Omental fat pad (tissue), 4 donors: ENCODE data around the gene GET3. TPM values are rescaled to one million over a fixed set of nuclear protein-coding genes. Genes with fewer than 3 reads are reported as not detected.

Source experiments
- ATAC-seq: fragments of 150-250 bp; one replicate; pipeline ENCODE4 v1.9.1; 2016; ENCODE audit warnings: mild to moderate bottlenecking, moderate library complexity; ENCODE audit not compliant: low FRiP score
- DNase-seq: peaks from one replicate; pipeline ENCODE4 v3.0.0-alpha.2; 2019; ENCODE audit warnings: low spot score
- CTCF ChIP-seq, 3 donors: fragments of 450-650 bp; IDR thresholded peaks; one replicate each; pipeline ENCODE4 v1.5.1; 2016 to 2017; ENCODE audit warnings: antibody characterized with exemption in 3 of 3, mild to moderate bottlenecking in 3 of 3, moderate library complexity in 2 of 3
- total RNA-seq, 4 donors: library from RNA; depleted of rRNA; stranded (reverse); fragments of >200 nt; gene quantifications; one replicate each; pipeline ENCODE4 v1.1.0, GENCODE V29; 2016

The GET3 gene
- total RNA-seq, 4 donors from 2014 or later = 36.6 to 55.4 (median 48.9) TPM

DNA sequence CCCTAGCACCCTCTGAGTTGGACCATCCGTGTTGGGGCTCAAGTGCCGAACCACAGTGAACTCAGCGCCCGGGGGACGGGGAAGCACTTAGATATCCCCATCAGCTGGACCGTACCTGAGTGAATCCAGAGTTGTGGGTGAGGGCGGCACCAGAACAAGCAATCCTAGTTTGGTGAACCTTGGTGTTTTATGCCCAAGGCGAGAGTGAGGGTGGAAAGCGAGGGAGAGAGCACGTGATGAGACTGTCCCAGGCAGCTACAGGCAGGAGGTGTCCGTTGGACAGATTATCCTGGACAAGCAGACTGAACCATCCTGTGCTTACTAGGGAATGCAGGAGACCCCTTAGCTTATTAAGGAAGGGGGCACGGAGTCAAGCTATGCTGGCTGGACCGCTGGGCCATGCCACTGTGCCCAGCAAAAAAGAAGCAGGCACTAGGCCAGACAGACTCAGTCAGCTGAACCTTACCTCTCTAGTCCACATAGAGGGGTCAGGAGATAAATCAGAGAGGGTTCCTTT lies 596 bp downstream of the GET3 start:
- TF ChIP-seq CTCF (IDR thresholded peaks at IDR 0.05) = no peak
- DNase-seq (no peak), ATAC-seq (no peak)

GRCh38 chr19:12745166-12745897 lies 8.0 kb downstream of the GET3 start:
- ATAC-seq (no peak), DNase-seq (no peak)
- TF ChIP-seq CTCF (IDR thresholded peaks at IDR 0.05) = no peak

DNA sequence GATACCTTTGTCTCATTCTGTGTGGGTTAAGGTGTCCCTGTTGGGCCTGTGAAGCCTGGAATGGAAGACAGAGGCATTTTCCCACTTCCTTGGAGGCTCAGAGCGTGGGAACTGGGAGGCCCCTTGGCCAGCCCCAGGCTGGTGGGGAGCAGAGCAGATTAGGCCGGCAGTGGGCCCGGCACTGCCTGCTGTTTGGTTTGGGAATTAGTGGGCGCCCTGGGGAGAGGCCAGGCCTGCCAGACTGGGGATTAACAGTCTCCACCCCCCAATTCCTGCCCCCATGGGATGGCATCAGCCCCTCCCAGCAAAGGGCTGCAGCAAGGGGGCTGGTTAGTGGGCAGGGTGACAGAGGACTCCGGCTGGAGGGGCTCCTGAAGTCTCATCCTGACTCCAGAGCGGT lies 11.2 kb downstream of the GET3 start:
- DNase-seq (no peak), ATAC-seq (no peak)
- no peak for TF ChIP-seq CTCF (IDR thresholded peaks at IDR 0.05)

DNA sequence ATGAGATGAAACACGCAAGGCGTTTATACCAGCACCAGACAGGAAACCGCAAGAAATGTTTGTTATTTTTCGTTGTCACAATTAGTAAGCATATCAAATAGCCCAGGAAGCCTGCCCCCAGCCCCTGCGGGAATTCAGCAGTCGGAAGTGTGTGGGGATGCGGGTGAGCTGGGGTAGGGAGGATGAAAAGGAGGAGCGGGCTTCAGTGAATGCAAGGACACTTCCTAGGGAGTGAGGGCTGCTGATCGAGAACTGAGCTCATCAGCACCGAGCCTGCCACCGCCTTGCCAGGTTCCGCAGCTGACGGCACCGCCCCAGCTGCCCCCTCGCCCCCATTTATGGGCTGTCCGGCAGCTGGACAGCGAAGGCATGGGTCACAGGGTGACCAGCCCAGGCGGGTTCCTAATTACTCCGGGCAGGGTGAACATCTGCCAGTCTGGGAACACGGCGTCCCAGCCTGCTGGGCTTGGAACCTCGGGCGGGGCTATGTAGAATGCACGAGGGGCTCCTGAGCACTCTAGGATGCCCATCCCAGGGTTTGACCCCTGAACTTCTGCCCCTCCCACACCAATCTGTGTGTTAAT lies 12.7 kb downstream of the GET3 start:
- DNase-seq (no peak), ATAC-seq (no peak)
- TF ChIP-seq CTCF (IDR thresholded peaks at IDR 0.05) = no peak

GRCh38 chr19:12750851-12751250 lies 13.6 kb downstream of the GET3 start:
- no peak for TF ChIP-seq CTCF (IDR thresholded peaks at IDR 0.05)
- DNase-seq (no peak), ATAC-seq (no peak)

DNA sequence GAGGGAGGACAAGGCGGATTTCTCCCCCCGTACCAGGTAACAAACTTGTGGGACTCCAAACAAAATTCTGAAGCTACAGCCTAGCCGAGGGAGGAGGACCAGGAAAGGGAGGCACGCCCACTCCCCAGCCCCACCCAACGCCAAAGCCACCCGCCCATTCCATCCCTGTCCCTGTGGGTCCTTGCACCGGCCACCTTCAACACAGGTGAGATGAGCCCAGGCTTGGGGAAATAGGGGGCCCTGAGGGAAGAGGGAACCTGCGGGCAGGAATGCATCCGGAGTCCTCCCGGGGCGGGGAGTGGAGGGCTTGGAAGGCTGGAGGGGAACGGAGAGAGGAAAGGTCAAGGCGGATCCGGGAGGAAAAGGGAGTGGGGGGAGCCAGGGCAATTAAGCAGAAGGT lies 14.3 kb downstream of the GET3 start, which contains the start of gene BEST2:
Gene BEST2, plus strand, starts transcription at position 157 of the 400 bp plus-strand sequence. CDS start 802 bp downstream, outside the sequence.
- no peak for TF ChIP-seq CTCF (IDR thresholded peaks at IDR 0.05)
- ATAC-seq = no peak

More for the DNA sequence above, 14.3 kb downstream of the GET3 start, which contains the start of gene BEST2:
- DNase-seq = no peak
